HG03571 (cell line): ENCODE data around the gene RBM20.
A peak's percentile ranks its signal among the peaks of the same experiment; 100 is the strongest.
"Not testable (repeated sequence)": the region's sequence is repeated elsewhere in the genome, so short reads cannot be mapped to it uniquely, and the experiment has no call there.

Experiments used
- ATAC-seq: cut with Tn5 transposase; IDR thresholded peaks from one replicate; pipeline ENCODE4 v1.9.1; 2021; ENCODE audit not compliant: unreplicated experiment

RBM20 gene

GRCh38 chr10:110647136-110647430 is 2.9 kb downstream of the RBM20 start:
- no peak for ATAC-seq

DNA sequence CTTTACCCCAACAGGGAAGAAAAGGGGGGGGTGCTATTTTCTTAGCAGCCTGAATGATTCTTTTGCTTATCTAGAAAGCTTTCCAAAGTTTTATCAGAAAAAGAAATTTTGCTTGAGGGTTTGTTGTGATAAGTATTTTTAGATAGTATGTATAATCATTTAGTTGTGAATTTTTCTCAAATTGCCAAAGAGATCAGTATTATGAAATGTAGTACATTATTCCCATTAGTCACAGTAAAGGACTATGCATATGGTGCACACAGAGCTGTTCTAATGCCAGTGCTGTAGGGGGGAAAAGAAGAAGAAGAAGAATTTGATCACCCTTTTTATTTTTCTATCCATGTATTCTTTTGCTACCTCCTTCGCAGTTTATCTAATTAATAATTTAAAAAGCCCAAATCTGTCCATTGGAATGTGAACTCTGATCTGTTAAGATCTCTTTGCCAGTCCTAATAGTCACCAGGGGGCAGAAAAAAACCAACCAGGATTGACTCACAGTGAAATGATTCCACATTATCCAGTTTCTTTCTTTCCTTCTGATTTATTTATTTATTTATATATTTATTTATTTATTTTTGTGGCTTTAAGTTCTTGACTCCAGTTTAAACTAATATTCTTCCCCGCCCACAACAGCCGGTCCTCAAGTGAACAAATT is 4.7 kb downstream of the RBM20 start:
- ATAC-seq: no peak

- no peak for ATAC-seq
These were observed 5.5 kb downstream of the RBM20 start for GRCh38 chr10:110649347-110650264.

DNA sequence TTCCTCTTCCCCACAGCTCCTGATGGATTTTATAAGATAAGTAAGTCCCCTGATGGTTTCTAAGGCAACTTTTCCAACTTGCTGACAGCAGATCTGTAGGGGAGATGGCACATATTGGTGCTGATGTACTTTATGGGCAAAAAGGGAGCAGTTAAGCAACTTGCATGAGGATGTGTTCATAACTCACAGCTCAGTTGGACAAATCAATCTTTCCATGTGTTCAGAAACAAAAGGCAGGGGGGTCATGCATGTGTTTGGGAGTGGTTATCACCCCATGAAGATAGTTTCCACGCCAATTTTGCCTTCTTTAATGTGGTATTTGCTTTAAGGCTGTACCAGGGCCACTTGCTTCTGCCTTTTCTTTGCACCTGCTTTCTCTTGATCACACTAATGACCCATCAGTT is 6.1 kb downstream of the RBM20 start:
- ATAC-seq: no peak

DNA sequence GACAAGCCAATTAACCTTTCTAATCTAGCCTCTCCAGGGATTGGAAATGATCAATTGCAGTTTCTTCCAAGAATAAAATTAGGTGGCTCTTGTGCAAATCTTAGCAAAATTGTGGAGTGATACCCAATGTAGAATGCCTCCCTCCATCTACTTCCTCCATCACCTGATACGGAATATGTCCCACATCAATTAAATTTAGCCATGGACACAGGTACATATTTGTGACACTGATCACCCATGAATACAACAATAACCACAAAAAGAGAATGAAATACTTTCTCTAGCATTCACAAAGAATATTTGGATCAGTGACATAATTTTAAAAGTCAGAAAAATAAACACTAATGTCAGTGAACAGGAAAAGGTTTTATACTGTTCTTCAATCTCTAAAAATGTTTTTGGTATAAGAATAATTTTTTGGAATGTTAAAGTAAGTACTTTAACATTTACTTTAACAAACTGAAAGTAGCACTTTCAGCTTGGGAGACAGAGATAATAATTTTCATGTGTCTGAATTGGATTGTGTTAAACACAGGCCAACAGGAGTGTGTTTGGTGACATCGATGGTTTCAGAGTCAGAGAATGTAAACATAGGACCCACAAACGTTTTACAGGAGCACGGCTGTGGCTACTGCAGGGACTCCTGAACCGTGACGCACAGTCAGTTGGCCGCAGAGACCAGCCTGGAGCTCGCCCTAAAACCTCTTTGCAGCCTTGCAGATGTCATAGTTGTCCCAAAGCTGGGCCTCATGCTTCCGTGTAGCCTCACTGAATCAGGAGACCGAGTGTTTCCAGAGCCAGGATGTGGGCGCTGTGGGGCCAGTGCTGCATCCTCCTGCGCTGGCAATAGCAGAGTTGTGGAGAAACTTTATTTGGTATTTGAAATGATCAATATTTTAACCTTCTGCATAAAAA is 7.2 kb downstream of the RBM20 start:
- ATAC-seq: peak; percentile 75

GRCh38 chr10:110652475-110653118 is 8.5 kb downstream of the RBM20 start:
- no peak for ATAC-seq

- ATAC-seq: no peak
These were observed 11.2 kb downstream of the RBM20 start for GRCh38 chr10:110655320-110655719.

DNA sequence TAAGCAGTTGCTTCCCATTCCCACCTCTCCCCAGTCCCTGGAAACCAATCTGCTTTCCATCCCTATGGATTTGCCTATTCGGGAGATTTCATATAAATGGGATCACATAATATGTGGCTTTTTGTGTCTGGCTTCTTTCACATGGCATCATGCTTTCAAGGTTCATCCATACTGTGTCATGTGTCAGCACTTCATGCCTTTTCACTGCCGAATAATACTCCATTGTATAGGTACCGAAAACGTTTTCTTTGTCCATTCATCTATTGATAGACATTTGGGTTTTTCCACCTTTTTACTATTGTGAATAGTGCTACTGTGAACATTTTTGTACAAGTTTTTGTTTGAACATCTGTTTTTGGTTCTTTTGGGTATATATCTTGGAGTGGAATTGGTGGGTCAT is 12.5 kb downstream of the RBM20 start:
- no peak for ATAC-seq

DNA sequence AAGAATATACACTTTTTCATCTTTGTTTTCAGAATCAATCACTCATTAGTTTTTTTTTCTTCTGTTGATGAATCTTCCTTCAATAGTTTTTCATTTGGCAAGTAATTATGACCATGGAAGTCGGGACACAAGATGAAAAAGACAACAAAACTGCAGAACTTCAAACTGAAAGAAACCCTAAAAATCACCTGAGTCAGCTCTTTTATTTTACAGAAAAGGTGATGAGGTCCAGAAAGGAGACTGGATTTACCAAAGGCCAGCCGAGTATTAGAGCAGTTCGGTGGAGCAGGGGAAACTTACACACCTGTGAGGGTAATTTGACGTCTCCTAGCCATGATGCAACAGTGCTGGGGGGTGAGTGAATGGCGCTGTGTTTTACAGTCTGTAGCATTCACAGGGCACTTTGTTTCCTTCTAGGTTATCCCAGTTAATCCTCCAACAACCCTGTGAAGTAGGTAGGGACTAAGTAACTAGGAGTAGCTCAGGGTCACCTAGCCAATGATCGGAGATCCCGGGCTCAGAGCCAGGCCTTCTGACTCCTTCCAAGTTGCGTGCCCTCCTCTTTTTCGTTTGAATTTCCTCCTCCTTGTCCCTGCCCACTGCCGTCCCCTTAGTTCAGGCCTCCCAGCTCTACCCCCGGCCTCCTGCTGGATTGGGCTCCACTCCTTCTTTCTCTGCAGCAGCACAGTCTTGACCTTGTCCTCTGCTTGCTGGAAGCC is 14.0 kb downstream of the RBM20 start:
- no peak for ATAC-seq

DNA sequence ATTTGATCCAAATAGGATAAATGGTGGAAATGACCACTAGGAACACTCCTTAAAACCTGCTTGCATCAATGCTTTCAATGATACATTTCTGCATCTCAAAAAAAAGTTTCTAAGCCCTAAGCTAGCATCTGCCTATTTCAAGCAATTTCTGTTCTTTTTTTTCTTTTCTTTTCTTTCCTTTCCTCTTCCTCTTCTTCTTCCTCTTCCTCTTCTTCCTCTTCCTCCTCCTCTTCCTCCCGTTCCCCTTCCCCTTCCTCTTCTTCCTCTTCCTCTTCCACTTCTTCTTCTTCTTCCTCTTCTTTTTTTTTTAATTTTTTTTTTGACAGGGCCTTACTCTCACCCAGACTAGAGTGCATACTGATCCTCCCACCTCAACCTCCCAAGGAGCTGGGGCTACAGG is 15.4 kb downstream of the RBM20 start:
- ATAC-seq: no peak

GRCh38 chr10:110660289-110660688 is 16.2 kb downstream of the RBM20 start:
- ATAC-seq: not testable (repeated sequence)

GRCh38 chr10:110661292-110661691 is 17.2 kb downstream of the RBM20 start:
- no peak for ATAC-seq

GRCh38 chr10:110664483-110665420 is 20.6 kb downstream of the RBM20 start:
- no peak for ATAC-seq

DNA sequence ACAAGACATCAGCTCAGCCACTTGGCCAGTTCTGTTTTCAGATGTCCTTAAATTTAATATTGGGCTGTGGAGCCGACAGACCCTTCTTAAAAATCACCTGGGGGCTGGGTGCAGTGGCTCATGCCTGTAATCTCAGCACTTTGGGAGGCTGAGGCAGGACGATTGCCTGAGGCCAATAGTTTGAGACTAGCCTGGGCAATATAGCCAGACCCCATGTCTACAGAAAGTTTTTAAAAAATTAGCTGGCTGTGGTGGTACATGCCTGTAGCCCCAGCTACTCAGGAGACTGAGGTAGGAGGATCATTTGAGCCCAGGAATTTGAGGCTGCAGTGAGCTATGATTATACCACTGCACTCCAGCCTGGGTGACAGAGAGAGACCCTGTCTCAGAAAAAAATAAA is 22.1 kb downstream of the RBM20 start:
- not testable (repeated sequence) for ATAC-seq

- ATAC-seq: no peak
These were observed 22.5 kb downstream of the RBM20 start for GRCh38 chr10:110666673-110667072.

GRCh38 chr10:110667620-110668343 is 23.6 kb downstream of the RBM20 start:
- ATAC-seq: no peak

- ATAC-seq: no peak
These were observed 24.3 kb downstream of the RBM20 start for GRCh38 chr10:110668443-110668842.

DNA sequence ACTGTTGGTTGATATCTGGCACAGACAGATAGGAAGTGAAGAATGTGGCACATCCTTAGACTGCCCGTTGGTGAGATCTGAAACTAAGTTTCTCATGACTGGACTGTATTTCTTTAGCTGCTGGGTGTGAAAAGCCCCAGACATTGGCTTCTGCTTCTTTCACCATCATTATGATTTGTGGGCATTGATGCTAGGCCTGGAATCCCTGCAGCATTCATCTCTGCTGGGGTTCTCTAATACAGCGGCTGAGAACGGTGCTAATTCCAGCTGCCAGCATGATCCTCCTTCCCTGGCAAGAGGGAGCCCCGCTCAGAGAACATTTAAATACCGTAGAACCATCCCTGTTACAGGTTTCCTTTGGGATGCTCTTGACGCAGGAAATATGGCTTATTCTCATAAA is 26.2 kb downstream of the RBM20 start:
- no peak for ATAC-seq
